GM21528 (cell line): Measurements from ENCODE around the gene ARHGAP22.

ENCODE experiments used
- ATAC-seq: cut with Tn5 transposase; IDR thresholded peaks from one replicate; pipeline ENCODE4 v1.9.1; 2021; ENCODE audit warnings: mild to moderate bottlenecking, moderate library complexity; ENCODE audit not compliant: unreplicated experiment, low FRiP score

The ARHGAP22 gene

DNA sequence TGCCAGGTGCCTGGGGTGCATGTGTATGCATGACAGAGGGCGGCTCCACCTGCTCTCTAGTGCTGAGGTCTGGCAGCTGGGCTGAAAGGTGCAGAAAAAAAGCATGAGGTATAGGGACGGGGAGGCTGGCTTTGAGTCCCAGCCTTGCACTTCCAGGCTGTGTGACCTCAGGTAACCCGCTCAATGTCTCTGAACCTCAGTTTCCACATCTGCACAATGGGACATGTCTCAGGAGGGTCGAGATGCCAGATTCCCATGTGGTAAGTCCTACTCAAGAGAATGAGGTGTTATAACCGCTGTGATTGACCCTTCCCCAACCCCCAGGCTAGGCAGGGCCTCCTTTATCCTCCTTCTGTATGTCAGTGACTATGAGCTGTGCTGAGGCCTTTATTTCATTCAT, 48.8 kb downstream of the ARHGAP22 start:
- ATAC-seq, result no peak

- ATAC-seq, result no peak
Observed at GRCh38 chr10:48555310-48556042, 49.4 kb downstream of the ARHGAP22 start.

DNA sequence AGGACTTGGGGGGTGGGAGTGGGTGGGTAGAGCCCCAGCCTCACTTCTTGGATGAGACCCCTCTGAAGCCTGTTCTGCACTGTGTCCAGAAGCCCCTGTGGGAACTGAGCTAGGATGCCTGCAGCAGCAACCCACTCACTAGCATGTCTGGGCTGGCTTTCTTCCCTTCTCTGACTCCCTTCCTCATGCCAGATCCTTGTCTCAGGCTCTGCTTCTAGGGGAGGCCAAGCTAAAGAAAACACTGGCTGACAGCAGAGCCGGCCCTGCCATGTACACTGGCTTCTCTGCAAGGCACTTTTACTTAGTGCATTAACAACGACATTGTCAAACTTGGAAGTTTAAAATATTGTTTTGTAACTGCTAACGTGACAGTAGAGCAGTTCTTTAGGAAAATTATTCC, 50.2 kb downstream of the ARHGAP22 start:
- ATAC-seq, result no peak

DNA sequence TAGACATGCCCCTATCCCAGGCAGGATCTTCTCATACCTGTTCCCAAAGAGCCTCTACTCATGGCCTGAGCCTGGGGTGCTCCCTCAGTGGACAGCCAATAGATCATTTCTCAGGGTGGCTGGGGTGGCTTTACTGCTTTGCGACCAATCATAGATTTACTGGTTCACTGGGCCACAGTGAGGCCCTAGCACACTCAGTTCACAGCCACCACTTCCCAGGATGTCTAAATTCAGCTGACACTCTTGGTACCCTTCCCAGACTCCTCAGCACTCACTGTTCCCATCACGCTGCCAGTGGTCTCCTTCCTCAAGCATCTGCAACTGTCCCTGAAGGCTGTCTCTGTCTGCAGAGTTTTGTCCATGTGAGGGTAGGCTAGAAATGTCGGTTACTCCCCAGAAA, 50.6 kb downstream of the ARHGAP22 start:
- ATAC-seq, result no peak

DNA sequence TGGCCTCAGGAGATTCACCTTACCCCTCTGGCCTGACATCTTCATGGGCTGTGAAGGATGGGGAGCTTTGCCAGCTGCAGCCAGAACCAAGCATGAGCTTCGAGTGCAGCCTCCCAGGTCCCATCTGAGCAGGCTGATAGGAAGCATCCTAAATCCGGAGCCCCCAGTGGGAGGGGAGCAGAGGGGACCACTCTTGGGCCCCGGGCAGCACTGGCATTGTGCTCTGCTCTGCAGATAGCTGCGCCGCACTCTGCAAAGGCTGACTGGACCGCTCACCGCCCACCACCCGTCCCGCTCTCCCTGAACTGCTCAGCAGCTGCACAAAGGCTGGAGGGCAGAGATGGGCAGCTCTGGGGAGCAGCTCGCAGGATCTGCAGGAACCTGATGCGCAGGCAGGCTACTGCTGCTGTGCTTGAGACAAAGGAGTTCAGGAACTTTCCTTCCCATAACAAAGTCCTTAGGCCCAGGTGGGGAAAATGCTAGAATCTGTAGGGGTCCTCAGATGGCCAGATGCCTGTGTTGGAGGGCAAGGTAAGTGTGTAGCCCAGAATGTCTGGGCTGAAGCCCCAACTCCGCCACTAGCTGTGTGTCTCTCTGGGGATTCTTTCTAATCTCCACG, 51.8 kb downstream of the ARHGAP22 start:
- no peak for ATAC-seq

GRCh38 chr10:48551861-48552591, 52.8 kb downstream of the ARHGAP22 start:
- no peak for ATAC-seq

- no peak for ATAC-seq
Observed at GRCh38 chr10:48550977-48551376, 53.9 kb downstream of the ARHGAP22 start.

GRCh38 chr10:48550071-48550691, 54.7 kb downstream of the ARHGAP22 start:
- no peak for ATAC-seq

DNA sequence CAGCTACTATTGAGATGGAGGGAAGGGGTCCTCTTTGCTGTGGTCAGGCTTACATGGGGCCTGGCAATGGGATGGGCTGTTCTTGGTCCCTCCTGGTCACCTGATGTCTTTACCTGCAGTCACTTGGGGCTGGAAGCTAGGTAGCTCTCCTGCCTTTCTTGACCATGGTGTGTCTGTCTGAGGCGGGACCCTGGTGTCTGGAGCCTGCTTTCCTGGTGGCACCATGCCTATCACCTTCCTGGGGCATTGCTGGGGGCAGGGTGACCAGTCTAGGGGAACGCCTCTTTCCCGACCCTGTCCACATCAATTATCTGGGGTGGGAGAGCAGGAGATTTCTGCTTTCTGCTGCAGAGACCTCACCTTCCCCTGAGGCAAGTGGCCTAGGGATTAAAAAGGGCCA, 55.6 kb downstream of the ARHGAP22 start:
- no peak for ATAC-seq

DNA sequence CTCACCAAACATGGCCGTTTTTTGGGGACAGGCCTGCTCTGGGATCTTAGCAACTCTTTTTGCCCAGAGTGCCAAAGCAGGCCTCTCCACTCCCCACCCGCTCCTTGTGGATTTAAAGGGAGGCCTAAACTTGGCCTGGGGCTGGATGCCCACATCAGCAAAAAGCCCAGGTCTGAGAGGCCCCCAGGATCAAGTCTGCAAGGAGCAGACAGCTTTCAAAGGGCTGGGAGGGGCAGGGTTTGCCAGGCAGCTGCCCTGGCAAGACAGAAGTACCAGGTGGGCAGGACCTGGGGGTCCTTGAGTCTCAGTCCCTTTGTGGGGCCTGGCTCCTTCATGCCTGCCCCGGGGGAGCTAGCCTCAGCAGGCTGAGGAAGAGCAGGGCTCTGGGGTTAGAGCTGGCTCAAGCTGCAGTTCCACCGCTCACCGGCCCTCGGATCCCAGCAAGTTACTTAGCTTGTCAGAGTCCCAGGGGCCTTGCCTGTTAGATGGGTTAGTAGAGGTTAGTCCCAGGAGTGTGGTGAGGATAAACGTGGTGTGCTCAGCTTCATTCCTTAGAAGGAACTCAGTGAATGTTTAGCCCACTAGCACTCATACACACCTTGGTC, 56.2 kb downstream of the ARHGAP22 start:
- ATAC-seq, result no peak

DNA sequence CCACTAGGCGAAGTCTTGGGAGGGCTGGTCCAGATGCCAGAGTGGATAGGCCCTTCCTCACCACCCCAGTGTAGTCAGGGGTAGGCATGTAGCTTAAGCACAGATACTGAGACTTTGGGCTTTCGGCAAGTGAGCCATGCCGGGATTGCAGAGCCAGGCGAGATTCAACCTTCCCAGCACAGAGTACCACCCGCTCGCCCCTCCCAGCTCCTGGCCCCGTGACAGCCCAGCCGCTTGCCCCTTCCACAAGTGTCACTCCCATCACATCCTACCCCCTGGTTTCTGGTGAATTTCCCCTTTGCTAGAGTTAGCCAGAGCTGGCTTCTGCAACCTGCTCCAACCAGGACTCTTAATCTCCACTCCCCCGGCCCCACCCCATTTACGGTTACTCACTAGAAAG, 56.9 kb downstream of the ARHGAP22 start:
- no peak for ATAC-seq

DNA sequence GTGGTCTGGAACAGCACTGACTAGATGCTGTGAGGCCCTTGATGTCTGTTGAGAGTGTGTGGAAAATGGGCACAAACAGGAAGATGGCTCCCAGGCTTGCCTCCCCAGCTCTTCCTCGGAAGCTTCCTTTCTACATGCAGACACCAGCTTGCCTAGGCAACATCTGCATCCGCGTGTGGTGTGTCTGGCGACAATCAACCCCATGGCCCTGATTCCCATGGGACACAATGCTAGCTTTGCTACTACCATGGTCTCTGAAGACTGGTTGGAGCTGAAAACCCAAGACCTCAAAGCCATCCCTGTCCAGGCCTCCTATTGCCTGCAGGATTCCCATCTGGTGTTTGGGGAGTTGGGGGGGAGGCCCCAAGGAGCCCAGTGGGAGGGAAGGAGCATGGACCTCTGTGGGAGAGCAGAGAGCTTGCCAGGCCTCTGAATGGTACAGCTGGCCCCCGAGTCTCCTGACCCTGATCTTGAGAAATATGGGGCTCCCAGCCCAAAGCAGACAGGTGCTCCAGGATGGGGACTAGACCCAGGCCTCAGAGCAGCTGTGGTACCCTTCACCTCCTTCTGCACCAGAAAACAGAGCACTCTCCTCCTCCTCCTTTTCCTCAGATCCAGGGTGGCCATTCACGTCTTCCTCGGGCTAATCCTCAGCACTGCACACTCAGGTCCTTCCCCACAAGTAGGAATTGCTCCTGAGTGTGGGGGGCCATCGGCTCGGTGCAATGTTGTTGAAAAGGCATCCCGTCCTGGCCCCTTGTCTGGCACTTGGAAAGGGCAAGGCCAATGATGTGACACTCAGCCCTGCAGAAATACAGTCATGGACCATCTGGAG, 57.6 kb downstream of the ARHGAP22 start:
- ATAC-seq, result no peak

DNA sequence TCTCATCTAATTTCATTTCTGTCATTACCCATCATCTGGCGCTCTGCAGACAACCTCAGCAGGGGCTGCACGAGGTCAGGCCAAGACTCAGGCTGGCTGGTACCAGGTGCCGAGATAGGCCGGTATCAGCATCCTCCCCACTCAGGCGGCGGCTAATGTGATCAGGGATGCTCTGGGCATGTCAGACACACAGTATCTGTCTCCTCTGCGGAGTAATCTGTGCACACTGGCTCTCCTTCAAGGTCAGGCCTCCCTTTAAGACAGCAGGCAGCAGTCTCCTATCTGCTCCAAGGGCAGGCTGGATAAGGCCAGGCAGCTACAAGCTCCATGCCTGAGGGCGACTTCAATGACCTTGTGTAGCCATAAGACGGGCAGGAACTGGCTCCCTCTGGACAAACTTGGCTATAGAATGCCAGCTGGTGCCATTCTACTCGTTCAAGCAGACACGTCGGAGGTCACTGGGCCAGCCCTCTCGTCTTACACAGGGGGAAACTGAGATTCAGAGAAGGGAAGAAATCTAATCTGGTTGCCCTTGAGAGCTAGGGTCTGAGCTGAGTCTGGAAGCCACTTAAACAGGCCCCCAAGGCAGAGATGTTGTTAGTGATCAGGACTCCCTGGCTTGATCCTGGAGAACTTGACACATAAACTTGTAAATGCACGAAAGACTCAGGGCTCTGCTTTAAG, 59.3 kb downstream of the ARHGAP22 start:
- ATAC-seq, result no peak

GRCh38 chr10:48543182-48543844, 61.6 kb downstream of the ARHGAP22 start:
- ATAC-seq, result no peak

GRCh38 chr10:48542471-48543181, 62.2 kb downstream of the ARHGAP22 start:
- no peak for ATAC-seq

DNA sequence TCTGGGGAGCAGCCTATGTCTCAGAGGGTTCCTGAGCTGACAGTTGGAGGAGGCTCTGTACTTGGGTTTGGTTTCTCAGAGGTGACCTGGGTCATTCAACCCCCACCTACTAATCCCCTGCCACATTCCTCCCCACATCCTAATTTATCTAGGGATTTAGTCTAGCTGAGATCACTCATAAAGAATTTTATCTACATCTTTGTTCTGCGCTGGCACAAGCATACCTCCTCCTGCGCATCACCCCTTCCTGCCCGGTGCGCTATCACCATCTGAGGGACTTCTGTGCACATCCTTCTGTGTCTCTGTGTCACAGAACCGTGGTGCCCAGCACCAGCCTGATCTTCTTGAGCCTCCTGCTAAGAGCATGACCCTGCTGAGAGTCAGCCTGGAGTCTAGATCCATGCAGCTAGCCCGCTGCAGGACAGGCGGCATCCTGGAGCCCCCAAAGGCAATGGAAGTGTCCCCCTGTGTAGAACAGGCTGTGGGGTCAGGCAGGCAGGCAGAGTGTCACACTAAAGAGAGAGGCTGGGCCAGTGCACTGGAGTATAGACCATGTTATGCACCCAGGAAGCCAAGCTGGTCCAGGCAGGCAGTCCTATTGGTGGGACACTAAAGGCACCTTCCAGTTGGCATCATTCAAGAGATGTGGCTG, 63.6 kb downstream of the ARHGAP22 start:
- no peak for ATAC-seq

DNA sequence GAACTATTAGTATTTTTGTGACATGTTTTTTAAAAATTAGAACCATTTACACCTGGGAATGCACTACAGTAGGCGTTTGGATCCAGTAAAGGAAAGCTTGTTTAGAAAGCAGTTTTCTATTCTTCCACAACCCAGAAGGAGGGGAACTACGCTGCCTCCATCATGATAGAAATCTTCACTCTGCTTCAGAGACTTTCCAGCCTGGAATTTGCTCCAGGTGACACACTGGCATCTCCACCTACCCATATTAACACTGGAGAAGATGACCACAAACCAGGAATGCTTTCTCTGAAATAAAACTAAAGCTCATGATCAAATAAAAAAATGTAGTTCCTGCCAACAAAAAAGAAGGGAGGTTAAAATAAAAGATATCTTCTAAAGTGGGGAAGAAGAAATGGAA, 66.3 kb downstream of the ARHGAP22 start:
- ATAC-seq, result no peak
